ENCODE results near the gene R3HDM1. TPM values are rescaled to one million over a fixed set of nuclear protein-coding genes. Genes with fewer than 3 reads are reported as not detected.
A peak's percentile ranks its signal among the peaks of the same experiment; 100 is the strongest.
"Not testable (repeated sequence)": the region's sequence is repeated elsewhere in the genome, so short reads cannot be mapped to it uniquely, and the experiment has no call there.

Gene R3HDM1
- 10 to 100 TPM; 61.9 to 73.1 TPM for total RNA-seq

DNA sequence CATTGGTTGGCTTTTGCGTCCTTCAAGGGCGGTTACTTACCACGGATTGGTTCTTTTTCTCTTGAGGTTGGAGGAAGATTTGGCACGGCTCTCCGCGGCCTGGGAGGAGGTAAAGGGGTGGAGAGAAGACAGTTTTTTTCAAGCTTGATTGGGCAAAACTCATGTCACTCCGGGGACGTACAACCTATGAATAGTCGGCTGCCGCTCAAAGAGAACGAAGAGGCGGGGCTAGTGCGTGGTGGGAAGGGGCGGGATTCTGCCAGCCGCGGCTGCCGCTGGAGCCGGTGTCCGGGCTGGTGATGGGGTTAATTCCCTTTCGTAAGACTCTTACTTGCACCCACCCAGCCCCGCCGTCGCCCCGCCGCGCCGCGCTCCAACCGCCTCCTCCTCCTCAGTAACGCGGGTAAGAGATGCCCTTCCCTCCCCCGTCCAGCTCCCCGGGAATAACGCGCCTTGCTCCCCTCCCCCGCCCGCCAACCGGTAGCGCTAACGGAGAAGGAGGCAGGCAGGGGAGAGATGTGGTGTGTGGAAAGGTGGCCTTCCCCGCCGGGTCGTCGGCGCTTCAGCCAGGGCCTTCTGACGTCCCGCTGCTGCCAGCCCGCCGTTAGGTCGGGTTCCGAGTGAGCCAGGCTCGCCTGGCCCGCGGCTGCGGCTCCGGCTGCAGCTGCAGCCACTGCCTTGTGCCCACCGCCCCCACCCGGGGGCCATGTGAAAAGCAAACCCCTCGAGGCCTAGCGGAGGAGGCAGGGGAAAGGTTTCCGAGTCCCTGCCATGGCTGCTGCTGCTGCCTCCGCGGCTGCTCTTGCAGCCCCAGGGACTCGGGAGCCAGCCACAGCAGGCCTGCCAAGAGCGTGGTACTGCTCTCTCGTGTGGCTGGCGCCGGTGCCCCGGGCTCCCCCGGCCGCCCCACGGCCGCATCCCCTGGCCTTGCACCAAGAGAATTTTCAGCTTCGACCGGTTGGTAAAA, at the start of gene R3HDM1:
TSS of gene R3HDM1 (plus strand) at position 254 of the 967 bp plus-strand sequence. CDS start 73,362 bp downstream, outside the sequence.
- DNase-seq = peak; percentile 98
- no peaks in the 10 kb centered on the region for H3K27me3 Mint-ChIP-seq (ENCODE audit: low read depth)
- peaks cover 39% of the 10 kb centered on the region for H3K4me1 Mint-ChIP-seq (ENCODE audit: low read depth)
- peak within 1 kb of the TSS; percentile 39 for H3K27ac Mint-ChIP-seq
- no peak within 1 kb of the TSS for H3K4me3 Mint-ChIP-seq
- intact Hi-C loops (cut with micrococcal nuclease) = loop anchor here (1.0 to 5.0 kb wide), 13 partner anchors 59 to 851 kb away; partner anchors contain the start of genes MCM6 and RAB3GAP1
- CTCF ChIA-PET = interaction anchor here (0.6 to 1.2 kb wide), 4 partner anchors 79 to 1286 kb away, joined by 3 to 5 read pairs (median 4); no protein-coding TSS in a partner anchor
- H3K9me3 Mint-ChIP-seq = no peaks in the 10 kb centered on the region
- peaks cover 4% of the 10 kb centered on the region for H3K36me3 Mint-ChIP-seq (ENCODE audit: low read depth)

DNA sequence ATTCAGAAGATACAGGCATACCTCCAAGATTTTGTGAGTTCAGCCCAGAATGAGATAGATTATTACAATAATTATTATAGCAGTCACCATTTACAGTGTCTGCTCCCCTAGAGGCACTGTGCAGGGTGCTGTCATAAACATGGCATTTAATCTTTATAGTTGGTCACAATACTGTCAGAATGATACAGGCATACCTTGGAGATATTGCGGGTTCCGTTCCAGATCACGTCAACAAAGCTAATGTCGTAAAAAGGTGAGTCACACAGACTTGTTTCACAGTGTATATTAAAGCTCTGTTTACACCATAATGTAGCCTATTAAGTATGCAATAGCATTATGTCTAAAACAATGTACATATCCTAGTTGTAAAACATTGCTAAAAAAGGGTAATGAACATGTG, 45.8 kb upstream of the R3HDM1 start:
- no peak for DNase-seq
- H3K9me3 Mint-ChIP-seq = no peaks in the 10 kb centered on the region
- intact Hi-C loops (cut with micrococcal nuclease) = no loop called here
- peaks cover 35% of the 10 kb centered on the region for H3K36me3 Mint-ChIP-seq (ENCODE audit: low read depth)
- no peaks in the 10 kb centered on the region for H3K27me3 Mint-ChIP-seq (ENCODE audit: low read depth)
- no peaks in the 10 kb centered on the region for H3K4me1 Mint-ChIP-seq (ENCODE audit: low read depth)
- H3K27ac Mint-ChIP-seq = no peak overlapping the region
- CTCF ChIA-PET = no interaction called here
- no peak overlapping the region for H3K4me3 Mint-ChIP-seq

DNA sequence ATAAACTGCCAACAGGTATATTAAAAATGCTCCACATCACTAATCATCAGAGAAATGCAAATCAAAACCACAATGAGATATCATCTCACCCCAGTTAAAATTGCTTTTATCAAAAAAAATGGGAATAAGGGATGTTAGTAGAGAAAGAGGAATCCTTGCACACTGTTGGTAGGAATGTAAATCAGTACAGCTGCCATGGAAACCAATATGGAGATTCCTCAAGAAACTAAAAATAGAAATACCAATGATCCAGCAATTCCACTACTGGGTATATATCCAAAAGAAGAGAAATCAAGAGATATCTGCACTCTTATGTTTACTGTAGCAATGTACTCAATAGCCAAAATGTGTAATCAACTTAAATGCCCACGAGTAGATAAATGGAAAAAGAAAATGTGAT, 40.9 kb upstream of the R3HDM1 start:
- Mint-ChIP-seq H3K4me3 (no peak overlapping the region), H3K27ac (no peak overlapping the region), H3K9me3 (no peaks in the 10 kb centered on the region), H3K4me1 (ENCODE audit: low read depth) (no peaks in the 10 kb centered on the region), H3K36me3 (ENCODE audit: low read depth) (peaks cover 42% of the 10 kb centered on the region), H3K27me3 (ENCODE audit: low read depth) (no peaks in the 10 kb centered on the region)
- CTCF ChIA-PET = no interaction called here
- intact Hi-C loops (cut with micrococcal nuclease) = no loop called here
- no peak for DNase-seq

DNA sequence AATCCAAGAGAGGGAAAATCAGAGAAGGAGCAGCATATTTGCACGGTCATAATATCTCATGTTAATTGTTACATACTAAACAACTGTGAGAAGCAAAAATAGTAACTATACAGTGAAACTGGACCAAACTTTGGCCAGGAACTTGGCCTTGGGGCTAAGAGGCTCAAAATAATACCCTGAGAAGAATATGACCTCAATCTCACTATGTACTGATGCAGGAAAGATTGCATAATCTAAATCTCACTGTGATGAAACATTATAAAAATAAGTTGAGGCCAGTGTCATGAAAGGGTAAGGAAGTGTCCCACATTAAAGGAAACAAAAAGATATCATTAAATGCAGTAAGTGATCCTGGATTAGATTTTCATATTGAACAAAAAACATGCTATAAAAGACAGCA, 36.8 kb upstream of the R3HDM1 start:
- intact Hi-C loops (cut with micrococcal nuclease) = no loop called here
- Mint-ChIP-seq H3K27ac (no peak overlapping the region), H3K9me3 (peaks cover 13% of the 10 kb centered on the region), H3K36me3 (ENCODE audit: low read depth) (peaks cover 37% of the 10 kb centered on the region), H3K27me3 (ENCODE audit: low read depth) (no peaks in the 10 kb centered on the region), H3K4me1 (ENCODE audit: low read depth) (no peaks in the 10 kb centered on the region), H3K4me3 (no peak overlapping the region)
- no peak for DNase-seq
- CTCF ChIA-PET = interaction anchor here (0.5 kb wide), 1 partner anchor 218 kb away, joined by 3 read pairs; no protein-coding TSS in a partner anchor

DNA sequence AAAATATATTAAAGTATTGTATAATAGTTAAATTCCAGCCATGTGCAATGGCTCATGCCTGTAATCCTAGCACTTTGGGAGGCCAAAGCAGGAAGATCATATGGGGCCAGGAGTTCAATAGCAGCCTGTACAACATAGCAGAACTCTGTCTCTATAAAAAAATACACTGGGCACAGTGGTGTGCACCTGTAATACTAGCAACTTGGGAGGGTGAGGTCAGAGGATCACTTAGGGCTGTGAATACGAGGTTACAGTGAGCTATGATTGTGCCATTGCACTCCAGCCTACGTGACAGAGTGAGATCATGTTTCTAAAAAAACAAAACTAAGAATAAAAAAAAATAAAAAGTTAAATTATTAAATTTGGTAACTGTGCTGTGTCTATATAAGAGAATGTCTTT, 36.4 kb upstream of the R3HDM1 start:
- peaks cover 36% of the 10 kb centered on the region for H3K36me3 Mint-ChIP-seq (ENCODE audit: low read depth)
- CTCF ChIA-PET = no interaction called here
- no peak for DNase-seq
- H3K27me3 Mint-ChIP-seq (ENCODE audit: low read depth) = no peaks in the 10 kb centered on the region
- no peak overlapping the region for H3K27ac Mint-ChIP-seq
- H3K9me3 Mint-ChIP-seq = peaks cover 16% of the 10 kb centered on the region
- intact Hi-C loops (cut with micrococcal nuclease) = no loop called here
- no peak overlapping the region for H3K4me3 Mint-ChIP-seq
- H3K4me1 Mint-ChIP-seq (ENCODE audit: low read depth) = no peaks in the 10 kb centered on the region

DNA sequence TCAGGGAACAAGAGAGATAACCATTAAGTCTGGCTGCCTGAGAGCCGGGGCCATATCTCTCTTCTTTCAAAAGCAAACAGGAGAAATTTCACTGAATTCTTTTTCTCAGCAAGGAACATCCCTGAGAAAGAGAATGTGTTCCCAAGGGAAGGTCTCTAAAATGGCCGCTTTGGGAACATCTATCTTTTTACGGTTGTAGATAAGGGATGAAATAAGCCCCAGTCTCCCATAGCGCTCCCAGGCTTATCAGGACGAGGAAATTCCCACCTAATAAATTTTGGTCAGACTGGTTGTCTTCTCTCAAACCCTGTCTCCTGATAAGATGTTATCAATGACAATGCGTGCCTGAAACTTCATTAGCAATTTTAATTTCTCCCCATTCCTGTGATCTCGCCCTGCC, 32.7 kb upstream of the R3HDM1 start:
- peaks cover 49% of the 10 kb centered on the region for H3K36me3 Mint-ChIP-seq (ENCODE audit: low read depth)
- H3K4me1 Mint-ChIP-seq (ENCODE audit: low read depth); intact Hi-C loops (cut with micrococcal nuclease); H3K27ac Mint-ChIP-seq; CTCF ChIA-PET; DNase-seq; H3K4me3 Mint-ChIP-seq; H3K27me3 Mint-ChIP-seq (ENCODE audit: low read depth): not testable (repeated sequence)
- peaks cover 21% of the 10 kb centered on the region for H3K9me3 Mint-ChIP-seq

DNA sequence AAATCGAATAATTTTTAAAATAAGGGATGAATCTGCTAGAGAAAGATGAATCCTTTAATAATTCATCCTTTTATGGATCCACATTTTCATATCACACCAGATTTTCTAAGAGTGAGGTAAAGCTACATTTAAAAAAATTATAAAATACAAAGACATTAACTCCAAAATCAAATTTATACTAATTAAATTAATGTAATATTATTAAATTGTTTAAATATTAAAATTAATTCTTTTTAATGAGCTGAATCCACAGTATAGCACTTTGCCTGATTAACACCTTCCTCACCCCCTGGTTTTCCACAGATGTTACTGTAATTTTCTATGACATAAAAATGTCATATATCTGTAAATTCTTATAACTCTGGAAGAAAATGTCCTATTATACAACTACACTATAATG, 26.5 kb upstream of the R3HDM1 start:
- H3K4me3 Mint-ChIP-seq = no peak overlapping the region
- peaks cover 30% of the 10 kb centered on the region for H3K36me3 Mint-ChIP-seq (ENCODE audit: low read depth)
- no peak overlapping the region for H3K27ac Mint-ChIP-seq
- CTCF ChIA-PET = interaction anchor here (0.6 kb wide), 1 partner anchor 243 kb away, joined by 3 read pairs; no protein-coding TSS in a partner anchor
- DNase-seq = no peak
- intact Hi-C loops (cut with micrococcal nuclease) = no loop called here
- H3K9me3 Mint-ChIP-seq = peaks cover 5% of the 10 kb centered on the region
- peaks cover 3% of the 10 kb centered on the region for H3K4me1 Mint-ChIP-seq (ENCODE audit: low read depth)
- H3K27me3 Mint-ChIP-seq (ENCODE audit: low read depth) = no peaks in the 10 kb centered on the region

DNA sequence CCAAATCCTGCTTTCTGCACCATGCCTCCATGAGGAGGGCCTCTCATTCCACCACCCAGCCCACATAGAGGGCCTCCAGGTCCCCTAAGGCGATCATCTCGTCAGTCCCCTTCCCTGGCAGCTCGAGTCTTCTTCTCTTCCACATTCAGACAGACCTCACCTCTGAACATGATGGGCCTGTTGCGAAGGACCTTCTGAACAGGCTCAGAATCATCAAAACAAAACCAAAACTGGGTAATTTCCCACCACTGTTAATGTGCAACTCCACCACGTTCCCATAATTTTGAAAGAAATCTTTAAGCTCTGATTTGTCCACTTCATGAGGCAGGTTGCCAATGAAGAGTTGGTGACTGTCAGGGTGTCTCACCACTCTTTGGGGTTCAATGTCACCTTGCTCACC, 20.7 kb upstream of the R3HDM1 start:
- CTCF ChIA-PET = interaction anchor here (0.6 kb wide), 1 partner anchor 91 kb away, joined by 4 read pairs; no protein-coding TSS in a partner anchor
- Mint-ChIP-seq H3K4me3 (no peak overlapping the region), H3K27me3 (ENCODE audit: low read depth) (no peaks in the 10 kb centered on the region), H3K9me3 (peaks cover 27% of the 10 kb centered on the region), H3K27ac (no peak overlapping the region), H3K36me3 (ENCODE audit: low read depth) (peaks cover 18% of the 10 kb centered on the region), H3K4me1 (ENCODE audit: low read depth) (peaks cover 19% of the 10 kb centered on the region)
- intact Hi-C loops (cut with micrococcal nuclease) = no loop called here
- no peak for DNase-seq

DNA sequence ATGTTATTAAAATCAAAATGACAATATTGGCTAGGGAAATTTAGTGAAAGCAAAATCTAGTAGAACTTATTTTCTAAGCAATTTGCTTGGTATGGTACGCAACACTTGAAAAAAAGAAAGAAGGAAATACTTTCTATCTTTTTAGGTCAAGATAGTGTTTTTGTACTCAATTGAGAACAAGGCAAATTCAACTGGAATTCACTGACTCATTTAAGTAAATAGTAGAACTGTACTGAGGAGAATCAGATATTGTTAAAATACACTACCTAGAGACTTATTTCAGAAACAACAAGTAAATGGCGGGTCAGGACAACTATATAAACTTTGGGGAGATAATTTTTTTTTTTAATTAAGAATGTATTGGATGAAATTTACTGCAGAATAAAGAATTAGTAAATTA, 19.2 kb upstream of the R3HDM1 start:
- H3K4me3 Mint-ChIP-seq = no peak overlapping the region
- DNase-seq = no peak
- H3K27me3 Mint-ChIP-seq (ENCODE audit: low read depth) = no peaks in the 10 kb centered on the region
- CTCF ChIA-PET = no interaction called here
- H3K36me3 Mint-ChIP-seq (ENCODE audit: low read depth) = peaks cover 18% of the 10 kb centered on the region
- no peak overlapping the region for H3K27ac Mint-ChIP-seq
- H3K4me1 Mint-ChIP-seq (ENCODE audit: low read depth) = peaks cover 19% of the 10 kb centered on the region
- intact Hi-C loops (cut with micrococcal nuclease) = no loop called here
- peaks cover 27% of the 10 kb centered on the region for H3K9me3 Mint-ChIP-seq

DNA sequence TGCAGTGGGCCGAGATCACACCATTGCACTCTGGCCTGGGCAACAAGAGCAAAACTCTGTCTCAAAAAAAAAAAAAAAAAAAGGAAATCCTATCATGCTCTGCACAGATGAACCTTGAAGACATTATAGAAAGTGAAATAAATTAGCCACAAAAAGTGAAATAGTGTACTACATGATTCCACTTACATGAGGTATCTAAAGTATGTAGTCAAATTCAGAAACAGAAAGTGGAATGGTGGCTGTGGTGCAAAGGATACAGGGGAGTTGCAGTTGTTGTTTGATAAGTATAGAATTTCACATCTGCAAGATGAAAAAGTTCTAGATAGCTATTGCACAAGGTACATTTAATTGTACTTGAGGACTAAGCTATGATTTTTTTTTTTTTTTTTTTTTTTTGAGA, 5.5 kb upstream of the R3HDM1 start:
- Mint-ChIP-seq H3K27ac (no peak overlapping the region), H3K27me3 (ENCODE audit: low read depth) (no peaks in the 10 kb centered on the region)
- CTCF ChIA-PET = no interaction called here

DNA sequence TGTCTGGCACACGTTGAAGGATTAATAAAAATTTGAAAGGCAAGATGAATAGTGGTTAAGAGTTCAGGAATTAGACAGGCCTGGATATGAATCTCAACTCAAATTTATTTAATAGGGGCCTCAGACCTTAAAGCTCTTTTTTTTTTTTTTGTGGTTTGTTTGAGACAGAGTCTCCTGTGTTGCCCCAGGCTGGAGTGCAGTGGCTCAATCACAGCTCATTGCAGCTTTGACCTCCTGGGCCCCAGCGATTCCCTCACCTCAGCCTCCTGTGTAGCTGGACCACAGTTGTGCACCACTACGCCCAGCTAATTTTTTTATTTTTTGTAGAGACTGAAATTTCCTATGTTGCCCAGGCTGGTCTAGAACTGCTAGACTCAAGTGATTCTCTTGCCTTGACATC, 3.3 kb upstream of the R3HDM1 start:
- peaks cover 32% of the 10 kb centered on the region for H3K4me1 Mint-ChIP-seq (ENCODE audit: low read depth)
- H3K27me3 Mint-ChIP-seq (ENCODE audit: low read depth) = no peaks in the 10 kb centered on the region
- no peak for DNase-seq
- intact Hi-C loops (cut with micrococcal nuclease) = no loop called here
- no peak overlapping the region for H3K27ac Mint-ChIP-seq
- CTCF ChIA-PET = no interaction called here
- H3K4me3 Mint-ChIP-seq = no peak overlapping the region
- H3K36me3 Mint-ChIP-seq (ENCODE audit: low read depth) = peaks cover 12% of the 10 kb centered on the region
- no peaks in the 10 kb centered on the region for H3K9me3 Mint-ChIP-seq

More for the DNA sequence above, 5.5 kb upstream of the R3HDM1 start:
- Mint-ChIP-seq H3K36me3 (ENCODE audit: low read depth) (peaks cover 23% of the 10 kb centered on the region), H3K4me3 (no peak overlapping the region), H3K9me3 (no peaks in the 10 kb centered on the region), H3K4me1 (ENCODE audit: low read depth) (peaks cover 24% of the 10 kb centered on the region)
- DNase-seq = no peak
- intact Hi-C loops (cut with micrococcal nuclease) = no loop called here

DNA sequence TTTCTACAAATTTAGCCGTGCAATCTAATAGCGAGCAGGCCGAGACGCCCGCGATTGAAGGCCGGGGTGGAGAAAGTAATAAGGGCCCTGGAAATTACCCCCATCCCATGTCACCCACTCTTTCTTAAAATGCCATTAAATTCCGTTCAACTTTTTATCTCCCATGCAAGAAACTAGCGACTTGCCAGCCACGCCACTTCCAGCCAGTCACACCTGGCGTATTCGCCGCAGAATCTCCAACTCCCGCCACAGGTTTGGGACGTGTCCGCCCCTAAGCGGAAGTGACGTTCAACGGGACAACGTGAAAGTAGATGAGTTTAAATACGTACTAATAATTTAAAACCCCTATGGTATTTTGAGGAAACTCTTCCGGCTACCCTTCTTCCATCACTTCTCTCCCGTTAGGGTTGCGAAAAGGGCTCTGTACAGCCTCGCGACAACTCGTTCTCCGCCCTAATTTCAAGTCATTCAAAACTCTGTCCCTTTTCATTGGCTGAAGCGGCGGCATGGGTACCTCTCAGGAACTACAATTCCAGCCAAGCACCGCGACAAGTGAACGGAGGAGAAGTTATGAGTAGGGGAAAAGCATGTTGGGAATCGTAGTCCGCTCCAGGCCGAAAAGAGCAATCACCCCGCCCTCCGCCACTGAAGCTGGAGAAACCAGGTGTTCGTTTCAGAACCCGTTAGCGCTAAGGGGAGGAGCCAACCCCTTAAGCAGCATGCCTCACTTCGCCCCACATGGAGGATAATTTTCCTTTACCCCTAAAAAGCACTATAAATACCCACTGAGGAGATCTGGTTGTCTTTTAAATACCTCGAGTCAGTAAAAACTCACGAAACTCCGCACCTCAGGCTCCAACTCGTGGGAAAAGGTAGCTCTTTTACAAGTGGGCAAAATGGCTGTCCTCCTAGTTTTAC, 712 bp upstream of the R3HDM1 start, which contains the start of gene ZRANB3:
TSS of gene ZRANB3 (minus strand) at position 906 of the 918 bp plus-strand sequence.
- intact Hi-C loops (cut with micrococcal nuclease) = loop anchor here (1.0 to 5.0 kb wide), 16 partner anchors 58 to 852 kb away; partner anchors contain the start of genes CCNT2, MCM6, RAB3GAP1 and UBXN4
- peak; percentile 98 for DNase-seq
- peaks cover 6% of the 10 kb centered on the region for H3K36me3 Mint-ChIP-seq (ENCODE audit: low read depth)
- H3K4me1 Mint-ChIP-seq (ENCODE audit: low read depth) = peaks cover 42% of the 10 kb centered on the region
- no peaks in the 10 kb centered on the region for H3K27me3 Mint-ChIP-seq (ENCODE audit: low read depth)
- CTCF ChIA-PET = interaction anchor here (0.8 to 0.9 kb wide), 2 partner anchors 179 to 471 kb away, joined by 3 to 5 read pairs; no protein-coding TSS in a partner anchor
- no peaks in the 10 kb centered on the region for H3K9me3 Mint-ChIP-seq
- no peak within 1 kb of the TSS for H3K4me3 Mint-ChIP-seq
- H3K27ac Mint-ChIP-seq = peak within 1 kb of the TSS; percentile 39
